Hepatocyte (in vitro differentiated cells): ENCODE measurements around the gene UBAP2. TPM values are rescaled to one million over a fixed set of nuclear protein-coding genes. Genes with fewer than 3 reads are reported as not detected.
A peak's percentile ranks its signal among the peaks of the same experiment; 100 is the strongest.

Experiments
- DNase-seq: peaks from one replicate; pipeline ENCODE4 v3.0.0-alpha.2; 2016; ENCODE audit warnings: low spot score
- H2AFZ ChIP-seq: fragments of 200-600 bp; sonication (generic); 2 replicates; pipeline ENCODE4 v1.6.0; 2016; ENCODE audit warnings: antibody characterized with exemption, mild to moderate bottlenecking
- H3K27ac ChIP-seq: fragments of 200-600 bp; sonication (generic); 2 replicates; pipeline ENCODE4 v1.5.1; 2016; ENCODE audit warnings: mild to moderate bottlenecking
- H3K27me3 ChIP-seq: fragments of 200-600 bp; sonication (generic); 2 replicates; pipeline ENCODE4 v1.6.1; 2016
- H3K36me3 ChIP-seq: fragments of 200-600 bp; sonication (generic); replicated peaks from 2 replicates; pipeline ENCODE4 v1.5.1; 2016; ENCODE audit warnings: low read depth; ENCODE audit not compliant: insufficient read depth
- H3K4me1 ChIP-seq: fragments of 200-600 bp; sonication (generic); 2 replicates; pipeline ENCODE4 v1.5.1; 2016; ENCODE audit warnings: mild to moderate bottlenecking, moderate library complexity; ENCODE audit not compliant: insufficient read depth
- H3K4me2 ChIP-seq: fragments of 200-600 bp; sonication (generic); 2 replicates; pipeline ENCODE4 v1.6.0; 2016
- H3K4me3 ChIP-seq: fragments of 200-600 bp; sonication (generic); 2 replicates; pipeline ENCODE4 v1.5.1; 2016; ENCODE audit warnings: mild to moderate bottlenecking
- H3K79me2 ChIP-seq: fragments of 200-600 bp; sonication (generic); 2 replicates; pipeline ENCODE4 v1.6.0; 2017; ENCODE audit warnings: mild to moderate bottlenecking
- H3K9me2 ChIP-seq: fragments of 200-600 bp; sonication (generic); replicated peaks from 2 replicates; pipeline ENCODE4 v1.6.0; 2017; ENCODE audit warnings: mild to moderate bottlenecking; ENCODE audit not compliant: insufficient read depth
- H3K9me3 ChIP-seq: fragments of 200-600 bp; sonication (generic); 2 replicates; pipeline ENCODE4 v1.5.1; 2016; ENCODE audit warnings: low read depth, mild to moderate bottlenecking
- H4K20me1 ChIP-seq: fragments of 200-600 bp; sonication (generic); 2 replicates; pipeline ENCODE4 v1.6.0; 2016; ENCODE audit warnings: mild to moderate bottlenecking; ENCODE audit not compliant: insufficient read depth, poor library complexity, severe bottlenecking
- EZH2 ChIP-seq: fragments of 200-600 bp; sonication (generic); IDR thresholded peaks from 2 replicates; pipeline ENCODE4 v1.6.1; 2016; ENCODE audit warnings: antibody characterized with exemption, mild to moderate bottlenecking, borderline replicate concordance
- EZH2phosphoT487 ChIP-seq: fragments of 200-600 bp; sonication (generic); IDR thresholded peaks from one replicate; pipeline ENCODE4 v1.6.1; 2018; ENCODE audit warnings: antibody characterized with exemption, mild to moderate bottlenecking, low read depth, moderate library complexity; ENCODE audit not compliant: unreplicated experiment, severe bottlenecking
- WGBS: methylation state at CpG from one replicate; pipeline ENCODE4 v1.1.6; 2016; ENCODE audit warnings: low lambda C conversion rate; ENCODE audit errors: missing lambda C conversion rate; 5-methylcytosine and 5-hydroxymethylcytosine counted together
- polyA plus RNA-seq: library from polyadenylated mRNA; unstranded; fragments of >200 nt; fragmentation: Nextera tagmentation; extraction: Ambion mirVana; gene quantifications from 2 replicates; pipeline ENCODE4 v1.2.1, GENCODE V29; 2016
- total RNA-seq: library from RNA; depleted of rRNA; stranded (reverse); fragments of >200 nt; gene quantifications from 2 replicates; pipeline ENCODE4 v1.2.3, GENCODE V29; 2014
- TF ChIP-seq, protein P1 (sequence below): fragments of 200-600 bp; sonication (generic); IDR thresholded peaks from 2 replicates; pipeline ENCODE4 v1.5.1; 2016; ENCODE audit warnings: antibody characterized with exemption, mild to moderate bottlenecking; ENCODE audit not compliant: poor library complexity

UBAP2 gene
- total and polyA plus RNA-seq, 2 experiments from 2014 or later: 22.4 to 24.9 TPM

DNA sequence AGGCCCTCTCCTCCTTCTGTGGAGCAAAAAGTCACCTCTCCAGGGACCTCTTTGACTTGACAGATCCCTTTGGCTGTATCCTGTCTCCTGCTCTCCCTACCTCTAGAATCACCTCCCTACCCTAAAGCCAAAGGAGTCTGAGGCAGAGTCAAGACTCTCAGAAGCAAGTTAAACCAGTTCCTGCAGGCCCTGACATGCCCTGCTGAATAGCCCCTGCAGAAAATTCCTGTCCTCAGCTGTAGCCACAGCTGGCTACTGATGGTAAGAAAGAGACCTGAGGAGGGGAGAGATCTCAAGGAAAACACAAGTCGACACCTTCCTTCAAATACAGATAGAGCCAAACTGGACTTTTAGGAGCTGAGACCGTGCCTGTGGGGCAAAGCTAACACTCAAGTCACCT lies 23.7 kb upstream of the UBAP2 start:
- 63% methylated on average over 2 of the region's 2 CpGs for WGBS
- TF ChIP-seq EZH2phosphoT487 (no peak), EZH2 (no peak)
- TF ChIP-seq, protein P1, sequence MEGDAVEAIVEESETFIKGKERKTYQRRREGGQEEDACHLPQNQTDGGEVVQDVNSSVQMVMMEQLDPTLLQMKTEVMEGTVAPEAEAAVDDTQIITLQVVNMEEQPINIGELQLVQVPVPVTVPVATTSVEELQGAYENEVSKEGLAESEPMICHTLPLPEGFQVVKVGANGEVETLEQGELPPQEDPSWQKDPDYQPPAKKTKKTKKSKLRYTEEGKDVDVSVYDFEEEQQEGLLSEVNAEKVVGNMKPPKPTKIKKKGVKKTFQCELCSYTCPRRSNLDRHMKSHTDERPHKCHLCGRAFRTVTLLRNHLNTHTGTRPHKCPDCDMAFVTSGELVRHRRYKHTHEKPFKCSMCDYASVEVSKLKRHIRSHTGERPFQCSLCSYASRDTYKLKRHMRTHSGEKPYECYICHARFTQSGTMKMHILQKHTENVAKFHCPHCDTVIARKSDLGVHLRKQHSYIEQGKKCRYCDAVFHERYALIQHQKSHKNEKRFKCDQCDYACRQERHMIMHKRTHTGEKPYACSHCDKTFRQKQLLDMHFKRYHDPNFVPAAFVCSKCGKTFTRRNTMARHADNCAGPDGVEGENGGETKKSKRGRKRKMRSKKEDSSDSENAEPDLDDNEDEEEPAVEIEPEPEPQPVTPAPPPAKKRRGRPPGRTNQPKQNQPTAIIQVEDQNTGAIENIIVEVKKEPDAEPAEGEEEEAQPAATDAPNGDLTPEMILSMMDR: no peak
- Histone ChIP-seq H3K4me1 (peaks cover 34% of the 10 kb centered on the region), H3K4me3 (no peak overlapping the region), H3K4me2 (peak overlapping the region; percentile 63), H3K9me2 (no peaks in the 10 kb centered on the region), H3K27me3 (no peaks in the 10 kb centered on the region), H3K27ac (peak overlapping the region; percentile 93), H3K9me3 (no peaks in the 10 kb centered on the region), H3K79me2 (no peaks in the 10 kb centered on the region), H3K36me3 (no peaks in the 10 kb centered on the region), H4K20me1 (no peaks in the 10 kb centered on the region), H2AFZ (peak overlapping the region; percentile 48)
- peak; percentile 33 for DNase-seq

DNA sequence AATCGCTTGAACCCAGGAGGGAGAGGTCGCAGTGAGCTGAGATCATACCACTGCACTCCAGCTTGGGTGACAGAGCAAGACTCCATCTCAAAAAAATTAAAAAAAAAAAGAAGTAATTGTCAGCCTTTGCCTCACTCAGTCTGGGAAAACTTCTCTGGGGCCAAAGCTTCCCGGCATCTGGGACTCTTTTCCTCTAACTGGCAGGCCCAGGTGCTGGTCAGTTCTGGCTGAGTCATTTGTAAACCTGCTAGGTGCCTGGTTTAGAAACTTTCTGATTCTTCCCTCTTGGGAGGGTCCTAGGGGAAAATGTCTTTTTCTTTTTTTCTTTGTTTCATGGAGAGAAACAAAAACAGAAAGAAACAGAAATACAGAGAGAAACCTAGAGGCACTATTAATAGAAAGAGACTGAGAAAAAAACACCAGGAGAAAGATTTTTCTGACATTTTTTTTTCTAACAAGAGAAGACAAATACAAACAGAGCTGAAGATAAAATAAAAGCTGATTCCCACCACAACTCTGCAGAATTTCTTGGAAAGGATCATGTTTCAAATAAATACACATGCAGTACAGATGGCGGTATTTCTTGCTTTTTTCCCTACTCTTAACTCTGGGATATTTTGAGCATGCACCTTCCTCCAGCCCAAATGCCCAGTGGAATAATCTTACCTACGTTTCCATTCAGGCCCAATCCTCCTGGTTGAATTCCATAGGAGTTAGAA lies 22.1 kb upstream of the UBAP2 start:
- H3K4me1 ChIP-seq: peaks cover 34% of the 10 kb centered on the region
- H3K36me3 ChIP-seq: no peaks in the 10 kb centered on the region
- peak; percentile 16 for DNase-seq
- H3K79me2 ChIP-seq: no peaks in the 10 kb centered on the region
- WGBS: 60% methylated on average over 5 of the region's 5 CpGs
- H3K9me2 ChIP-seq: no peaks in the 10 kb centered on the region
- H3K27me3 ChIP-seq: no peaks in the 10 kb centered on the region
- H4K20me1 ChIP-seq: no peaks in the 10 kb centered on the region
- peak overlapping the region; percentile 46 for H3K4me2 ChIP-seq
- H3K27ac ChIP-seq: peak overlapping the region; percentile 93
- H2AFZ ChIP-seq: peak overlapping the region; percentile 6
- H3K9me3 ChIP-seq: no peaks in the 10 kb centered on the region
- no peak overlapping the region for H3K4me3 ChIP-seq
- TF ChIP-seq EZH2phosphoT487: no peak
- TF ChIP-seq, protein P1: no peak
- TF ChIP-seq EZH2: no peak

DNA sequence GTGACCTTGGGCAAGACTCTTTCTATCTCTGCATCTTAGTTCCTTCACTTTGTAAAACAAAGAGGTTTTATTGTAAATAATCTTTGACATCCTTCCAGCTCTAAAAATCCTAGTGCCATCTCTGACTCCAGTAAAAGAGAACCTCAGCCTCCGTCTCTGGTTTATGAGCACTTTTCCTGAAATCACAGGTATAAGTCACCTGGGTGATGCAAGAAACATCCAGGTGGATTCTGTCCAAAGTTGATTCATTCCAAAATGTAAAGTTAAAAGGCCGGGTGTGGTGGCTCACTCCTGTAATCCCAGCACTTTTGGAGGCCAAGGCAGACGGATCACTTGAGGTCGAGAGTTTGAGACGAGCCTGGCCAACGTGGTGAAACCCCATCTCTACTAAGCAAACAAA lies 21.1 kb upstream of the UBAP2 start:
- Histone ChIP-seq H3K27ac (peak overlapping the region; percentile 93), H3K4me3 (no peak overlapping the region), H4K20me1 (no peaks in the 10 kb centered on the region), H3K36me3 (no peaks in the 10 kb centered on the region), H3K79me2 (no peaks in the 10 kb centered on the region), H3K27me3 (no peaks in the 10 kb centered on the region), H3K9me2 (no peaks in the 10 kb centered on the region), H2AFZ (no peak overlapping the region), H3K4me2 (no peak overlapping the region), H3K9me3 (no peaks in the 10 kb centered on the region), H3K4me1 (peaks cover 34% of the 10 kb centered on the region)
- no peak for DNase-seq
- TF ChIP-seq EZH2phosphoT487 (no peak), EZH2 (no peak)
- TF ChIP-seq, protein P1: no peak
- WGBS: 71% methylated on average over 6 of the region's 6 CpGs
